Esophagus squamous epithelium (tissue), 5 donors: Measurements from ENCODE around the gene TRMT61A. TPM values are rescaled to one million over a fixed set of nuclear protein-coding genes. Genes with fewer than 3 reads are reported as not detected.

Experiments used
- DNase-seq: peaks from one replicate; lab custom pipeline; 2025; lab: John Stamatoyannopoulos, UW
- H3K27ac ChIP-seq, 4 donors: fragments of 200-600 bp; sonication (generic); one replicate each; pipeline ENCODE4 v1.5.1; 2016 to 2019; ENCODE audit warnings: mild to moderate bottlenecking in 1 of 4
- H3K27me3 ChIP-seq, 4 donors: fragments of 200-600 bp; sonication (generic); 1 replicate in 3 of 4; 2 replicates in 1 of 4; pipeline versions ENCODE4 v1.5.1 to v1.6.0; 2017 to 2021; ENCODE audit warnings: antibody characterized with exemption in 1 of 4
- H3K36me3 ChIP-seq, 3 donors: fragments of 200-600 bp; sonication (generic); one replicate each; pipeline ENCODE4 v1.5.1; 2016 to 2019
- H3K4me1 ChIP-seq, 3 donors: fragments of 200-600 bp; sonication (generic); one replicate each; pipeline ENCODE4 v1.5.1; 2017 to 2019
- H3K4me3 ChIP-seq, 4 donors: fragments of 200-600 bp; sonication (generic); 1 replicate in 3 of 4; 2 replicates in 1 of 4; pipeline ENCODE4 v1.5.1; 2016 to 2019; ENCODE audit warnings: mild to moderate bottlenecking in 2 of 4, moderate library complexity in 1 of 4
- H3K9me3 ChIP-seq, 3 donors: fragments of 200-600 bp; sonication (generic); one replicate each; pipeline ENCODE4 v1.5.1; 2016 to 2019
- CTCF ChIP-seq, 6 experiments: fragments of 450-650 bp in 4 of 6; fragments of 200-600 bp in 2 of 6; sonication (generic) in 2 of 6; IDR thresholded peaks; one replicate each; pipeline ENCODE4 v1.5.1; 2016 to 2019; ENCODE audit warnings: antibody characterized with exemption in 6 of 6, mild to moderate bottlenecking in 4 of 6, moderate library complexity in 4 of 6
- POLR2A ChIP-seq, 4 donors: fragments of 450-650 bp; IDR thresholded peaks; one replicate each; pipeline ENCODE4 v1.6.1; 2017; ENCODE audit warnings: antibody characterized with exemption in 4 of 4, mild to moderate bottlenecking in 4 of 4, moderate library complexity in 3 of 4
- WGBS, 2 donors: methylation state at CpG; one replicate each; pipeline ENCODE4 v1.1.5; 2018; 5-methylcytosine and 5-hydroxymethylcytosine counted together
- intact Hi-C: fragments of 100-400 bp; cut with DNase I; formaldehyde crosslinking; loops from one replicate; pipeline ENCODE4 v1.15.0; 2022
- total RNA-seq, 4 donors: library from RNA; depleted of rRNA; stranded (reverse); fragments of >200 nt; gene quantifications; one replicate each; pipeline ENCODE4 v1.1.0, GENCODE V29; 2016
- donor health status: DM: yes; HTN: yes; CAD: no.

TRMT61A gene
- total RNA-seq, 4 donors from 2014 or later, result 7.7 to 20.6 (median 9.9) TPM

- peaks cover 18 to 94% (median 32%) of the 10 kb centered on the region in 3 donors for H3K36me3 ChIP-seq
- WGBS, 2 donors, result 72 to 88% methylated on average over 5 to 9 of the region's 9 CpGs
- H3K27ac ChIP-seq, result no peak overlapping the region
- DNase-seq, result no peak
- no peaks in the 10 kb centered on the region for H3K9me3 ChIP-seq
- peaks cover 0 to 14% (median 0%) of the 10 kb centered on the region in 3 donors for H3K4me1 ChIP-seq
- no peak overlapping the region for H3K4me3 ChIP-seq
- H3K27me3 ChIP-seq, result no peaks in the 10 kb centered on the region
- TF ChIP-seq CTCF (IDR thresholded peaks at IDR 0.05) (no peak), POLR2A (IDR thresholded peaks at IDR 0.05) (no peak)
- intact Hi-C loops, result loop anchor here (5.0 kb wide), 1 partner anchor 45 kb away; no protein-coding TSS in a partner anchor
Measured at GRCh38 chr14:103501921-103502669, 26.9 kb upstream of the TRMT61A start.

- Histone ChIP-seq H3K4me3 (no peak overlapping the region), H3K27ac (no peak overlapping the region), H3K9me3 (no peaks in the 10 kb centered on the region), H3K36me3 (peaks cover 18 to 96% (median 32%) of the 10 kb centered on the region in 3 donors), H3K4me1 (peaks cover 0 to 14% (median 0%) of the 10 kb centered on the region in 3 donors), H3K27me3 (no peaks in the 10 kb centered on the region)
- no peak for DNase-seq
- intact Hi-C loops, result loop anchor here (5.0 kb wide), 1 partner anchor 44 kb away; no protein-coding TSS in a partner anchor
- TF ChIP-seq POLR2A (IDR thresholded peaks at IDR 0.05), result no peak
- no peak for TF ChIP-seq CTCF (IDR thresholded peaks at IDR 0.05)
- 92 to 93% methylated on average over 18 of the region's 18 CpGs for WGBS, 2 donors
Measured at GRCh38 chr14:103502877-103503276, 26.1 kb upstream of the TRMT61A start.

- H3K9me3 ChIP-seq, result no peaks in the 10 kb centered on the region
- whole genome bisulfite sequencing, 2 donors, result 87 to 89% methylated on average over 12 of the region's 12 CpGs
- H3K27me3 ChIP-seq, result no peaks in the 10 kb centered on the region
- H3K4me3 ChIP-seq, result no peak overlapping the region
- intact Hi-C loops, result loop anchor here (5.0 kb wide), 1 partner anchor 44 kb away; no protein-coding TSS in a partner anchor
- peaks cover 18 to 96% (median 32%) of the 10 kb centered on the region in 3 donors for H3K36me3 ChIP-seq
- no peak overlapping the region for H3K27ac ChIP-seq
- no peak for TF ChIP-seq POLR2A (IDR thresholded peaks at IDR 0.05)
- TF ChIP-seq CTCF (IDR thresholded peaks at IDR 0.05), result no peak
- DNase-seq, result no peak
- H3K4me1 ChIP-seq, result peaks cover 0 to 14% (median 0%) of the 10 kb centered on the region in 3 donors
Measured at GRCh38 chr14:103503296-103503695, 25.7 kb upstream of the TRMT61A start.

GRCh38 chr14:103504991-103505565 is 23.9 kb upstream of the TRMT61A start:
- WGBS, 2 donors, result 66 to 69% methylated on average over 8 of the region's 8 CpGs
- no peaks in the 10 kb centered on the region for H3K27me3 ChIP-seq
- no peak for DNase-seq
- no peak overlapping the region for H3K27ac ChIP-seq
- no peaks in the 10 kb centered on the region for H3K9me3 ChIP-seq
- TF ChIP-seq POLR2A (IDR thresholded peaks at IDR 0.05) (no peak), CTCF (IDR thresholded peaks at IDR 0.05) (peak in 1 of 6 experiments; percentile 11)
- intact Hi-C loops, result loop anchor here (5.0 kb wide), 1 partner anchor 42 kb away; no protein-coding TSS in a partner anchor
- H3K4me1 ChIP-seq, result peaks cover 0 to 6% (median 0%) of the 10 kb centered on the region in 3 donors
- peaks cover 25 to 96% (median 32%) of the 10 kb centered on the region in 3 donors for H3K36me3 ChIP-seq
- H3K4me3 ChIP-seq, result no peak overlapping the region

- H3K27me3 ChIP-seq, result no peaks in the 10 kb centered on the region
- intact Hi-C loops, result no loop called here
- H3K27ac ChIP-seq, result no peak overlapping the region
- DNase-seq, result no peak
- 83 to 91% methylated on average over 3 of the region's 3 CpGs for WGBS, 2 donors
- H3K4me3 ChIP-seq, result no peak overlapping the region
- TF ChIP-seq POLR2A (IDR thresholded peaks at IDR 0.05) (no peak), CTCF (IDR thresholded peaks at IDR 0.05) (no peak)
- H3K4me1 ChIP-seq, result peaks cover 5 to 6% (median 6%) of the 10 kb centered on the region in 3 donors
- no peaks in the 10 kb centered on the region for H3K9me3 ChIP-seq
- H3K36me3 ChIP-seq, result peaks cover 25 to 88% (median 28%) of the 10 kb centered on the region in 3 donors
Measured at GRCh38 chr14:103507751-103508150, 21.2 kb upstream of the TRMT61A start.
